Hindlimb muscle (tissue), 1 donor: ENCODE data around the gene CITED4. TPM values are rescaled to one million over a fixed set of nuclear protein-coding genes. Genes with fewer than 3 reads are reported as not detected.

Source experiments
- DNase-seq: peaks from one replicate; pipeline ENCODE4 v3.0.0-alpha.2; 2013
- polyA plus RNA-seq: library from polyadenylated mRNA; unstranded; fragments of 120-200 nt; gene quantifications from one replicate; pipeline ENCODE4 v1.2.1, GENCODE V29; 2013; ENCODE audit not compliant: insufficient read length

CITED4 gene
- polyA plus RNA-seq, 1 donor: 2.7 TPM

DNA sequence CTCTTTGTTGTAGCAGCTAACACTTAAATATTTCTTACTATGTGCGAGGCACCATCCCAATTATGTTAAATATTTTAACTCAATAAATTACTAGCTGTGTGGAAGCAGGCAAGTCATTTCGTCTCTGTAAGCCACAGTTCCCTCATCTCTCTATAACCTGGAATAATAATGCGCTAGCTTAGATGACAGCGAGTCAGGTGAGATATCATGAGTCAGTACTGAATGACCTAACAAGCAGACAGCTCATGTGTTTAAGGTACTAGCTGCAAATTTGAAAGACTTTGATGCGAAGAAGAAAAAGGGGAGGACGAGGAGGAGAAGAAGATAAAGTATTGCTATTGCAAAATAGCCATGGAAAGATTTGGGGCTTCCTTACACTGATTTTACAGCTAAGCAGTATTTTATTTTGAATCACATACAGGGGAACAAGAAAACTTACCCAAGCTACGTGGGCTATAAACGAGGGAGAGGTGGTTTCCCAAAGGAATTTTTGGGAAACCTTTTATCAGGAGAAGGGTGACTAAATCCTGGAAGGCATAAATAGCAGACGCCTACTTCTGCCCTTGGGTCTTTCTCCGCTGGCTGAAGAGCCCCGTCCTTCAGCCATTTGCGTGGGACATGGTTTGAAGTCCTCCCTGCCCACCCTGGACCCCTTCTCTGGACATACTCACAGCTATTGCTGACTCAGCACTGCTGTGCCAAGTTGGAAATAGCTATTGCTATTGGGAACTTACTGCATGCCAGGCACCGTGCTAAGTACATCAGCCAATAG lies 8.9 kb downstream of the CITED4 start:
- DNase-seq: no peak

DNA sequence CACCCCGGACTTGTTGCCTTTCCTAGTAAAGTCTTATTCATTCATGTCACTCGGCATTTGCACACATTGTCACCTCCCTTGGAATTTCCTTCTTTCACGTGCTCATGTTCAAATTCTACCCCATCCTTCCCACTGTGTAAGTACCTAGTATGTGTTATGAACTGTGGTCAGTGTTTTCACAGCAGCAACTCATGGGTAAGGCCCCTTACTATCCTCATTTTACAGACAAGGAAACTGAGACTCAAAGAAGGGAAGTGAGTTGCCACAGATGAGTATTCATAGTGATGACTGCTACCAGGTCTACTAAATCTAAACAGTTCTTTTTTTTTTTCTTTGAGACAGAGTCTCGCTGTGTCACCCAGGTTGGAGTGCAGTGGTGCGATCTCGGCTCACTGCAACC lies 10.5 kb downstream of the CITED4 start:
- DNase-seq: no peak

DNA sequence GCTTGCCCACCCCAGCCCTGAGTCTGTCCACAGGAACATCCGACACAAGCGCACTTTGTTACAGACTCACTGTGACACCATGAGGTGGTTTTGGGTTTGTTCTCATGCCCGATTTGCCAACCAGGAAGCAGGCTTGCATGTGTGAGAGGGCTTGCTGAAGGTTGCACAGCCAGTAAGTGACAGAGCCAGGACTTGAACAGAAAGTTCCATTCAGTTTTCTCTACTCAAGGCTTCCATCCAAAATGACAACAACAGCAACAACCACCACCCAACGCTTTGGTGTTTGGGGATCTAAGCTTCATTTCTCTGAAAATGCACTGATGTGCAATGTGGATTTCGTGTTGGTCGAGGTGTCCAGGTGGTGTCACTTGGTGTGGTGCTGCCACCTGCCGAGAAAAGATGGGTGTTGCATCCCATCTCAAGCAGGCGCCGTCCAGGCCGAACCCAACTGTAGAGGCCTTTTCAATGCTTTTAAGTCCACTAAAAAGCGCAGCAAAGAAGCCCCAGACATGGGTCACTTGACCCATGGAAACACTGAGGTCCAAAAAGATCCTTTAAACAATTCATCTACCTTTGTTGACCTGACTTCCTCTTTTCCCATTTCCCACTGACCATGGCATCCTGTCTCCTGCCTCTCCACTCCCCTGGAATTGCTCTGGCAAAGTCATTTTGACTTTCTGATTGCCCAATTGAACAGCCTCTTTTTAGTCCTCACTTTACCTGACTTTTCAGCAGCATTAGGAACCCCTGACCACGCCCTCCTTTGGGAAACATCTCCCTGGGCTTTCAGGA lies 12.2 kb downstream of the CITED4 start:
- peak; percentile 70 for DNase-seq

DNA sequence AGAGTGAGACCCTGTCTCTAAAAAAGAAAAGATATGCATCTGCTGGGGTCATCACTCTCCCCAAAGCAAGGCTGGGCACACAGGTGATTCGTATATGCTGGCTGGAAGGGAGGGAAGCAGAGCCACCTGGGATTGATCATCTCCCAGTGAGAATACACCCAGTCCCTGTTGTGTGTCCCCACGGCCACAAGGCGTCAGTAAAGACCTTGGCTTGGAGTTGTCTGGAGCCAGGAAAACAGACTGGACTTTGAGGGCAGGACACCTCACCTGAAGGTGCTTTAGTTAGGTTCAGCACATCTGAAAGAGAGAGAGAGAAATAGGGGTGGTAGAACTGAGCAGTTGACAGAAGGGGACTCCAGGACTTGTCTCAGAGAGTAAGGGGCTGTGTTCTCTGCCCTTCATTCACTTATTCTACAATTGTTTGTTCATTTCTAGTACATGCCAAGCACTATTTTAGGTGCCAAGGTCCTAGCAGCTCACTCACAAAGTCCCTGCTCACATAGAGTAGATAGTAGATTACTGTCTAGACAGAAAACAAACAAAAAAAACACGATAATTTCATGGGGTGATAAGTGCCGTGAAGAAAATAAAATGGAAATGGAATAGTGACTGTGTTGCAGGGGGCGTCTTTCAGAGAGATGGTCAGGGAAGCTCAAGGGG lies 13.5 kb downstream of the CITED4 start:
- DNase-seq: no peak

DNA sequence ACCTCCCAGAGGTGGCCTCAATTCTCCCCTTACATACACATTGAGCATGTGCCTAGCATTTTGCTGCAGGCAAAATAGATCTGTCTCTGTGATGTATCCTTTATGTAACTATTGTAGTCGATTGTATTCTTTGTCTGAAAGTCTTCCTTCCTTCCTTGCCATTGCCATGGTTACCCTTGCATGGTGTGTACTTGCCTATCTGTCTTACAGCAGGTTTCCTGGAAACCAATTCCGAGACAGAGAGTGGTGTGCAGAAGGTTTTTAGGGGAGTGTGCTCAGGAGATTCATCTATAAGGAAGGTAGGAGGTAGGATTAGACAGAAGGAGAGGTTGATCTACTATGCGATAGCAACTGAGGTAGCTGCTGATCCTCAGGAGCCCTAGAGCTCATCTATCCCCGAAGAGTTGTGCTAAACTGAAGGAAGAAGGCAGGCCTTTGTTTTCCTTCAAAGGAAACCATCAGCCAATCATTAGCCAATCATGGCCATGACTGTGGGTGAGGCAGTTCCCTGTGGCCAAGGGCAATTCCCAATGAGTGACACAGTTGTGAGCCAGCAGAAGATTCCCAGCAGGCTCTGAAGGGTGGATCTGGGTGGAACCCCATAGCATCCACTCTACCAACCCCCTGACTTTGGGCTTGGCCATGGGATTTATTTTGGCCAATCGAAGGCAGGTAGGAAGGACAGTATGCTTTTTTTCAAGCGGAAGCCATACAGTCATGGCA lies 15.0 kb downstream of the CITED4 start:
- DNase-seq: no peak

DNA sequence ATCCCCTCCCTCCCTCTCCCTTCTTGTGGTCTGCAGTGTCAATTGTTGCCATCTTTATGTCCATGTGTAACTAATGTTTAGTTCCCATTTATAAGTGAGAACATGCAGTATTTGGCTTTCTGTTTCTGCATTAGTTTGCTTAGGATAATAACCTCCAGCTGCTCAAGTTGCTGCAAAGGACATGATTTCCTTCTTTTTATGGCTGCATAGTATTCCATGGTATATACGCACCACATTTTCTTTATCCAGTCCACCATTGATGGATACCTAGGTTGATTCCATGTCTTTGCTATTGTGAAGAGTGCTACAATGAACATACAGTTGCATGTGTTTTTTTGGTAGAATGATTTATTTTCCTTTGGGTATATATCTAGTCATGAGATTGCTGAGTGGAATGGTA lies 16.3 kb downstream of the CITED4 start:
- DNase-seq: no peak

DNA sequence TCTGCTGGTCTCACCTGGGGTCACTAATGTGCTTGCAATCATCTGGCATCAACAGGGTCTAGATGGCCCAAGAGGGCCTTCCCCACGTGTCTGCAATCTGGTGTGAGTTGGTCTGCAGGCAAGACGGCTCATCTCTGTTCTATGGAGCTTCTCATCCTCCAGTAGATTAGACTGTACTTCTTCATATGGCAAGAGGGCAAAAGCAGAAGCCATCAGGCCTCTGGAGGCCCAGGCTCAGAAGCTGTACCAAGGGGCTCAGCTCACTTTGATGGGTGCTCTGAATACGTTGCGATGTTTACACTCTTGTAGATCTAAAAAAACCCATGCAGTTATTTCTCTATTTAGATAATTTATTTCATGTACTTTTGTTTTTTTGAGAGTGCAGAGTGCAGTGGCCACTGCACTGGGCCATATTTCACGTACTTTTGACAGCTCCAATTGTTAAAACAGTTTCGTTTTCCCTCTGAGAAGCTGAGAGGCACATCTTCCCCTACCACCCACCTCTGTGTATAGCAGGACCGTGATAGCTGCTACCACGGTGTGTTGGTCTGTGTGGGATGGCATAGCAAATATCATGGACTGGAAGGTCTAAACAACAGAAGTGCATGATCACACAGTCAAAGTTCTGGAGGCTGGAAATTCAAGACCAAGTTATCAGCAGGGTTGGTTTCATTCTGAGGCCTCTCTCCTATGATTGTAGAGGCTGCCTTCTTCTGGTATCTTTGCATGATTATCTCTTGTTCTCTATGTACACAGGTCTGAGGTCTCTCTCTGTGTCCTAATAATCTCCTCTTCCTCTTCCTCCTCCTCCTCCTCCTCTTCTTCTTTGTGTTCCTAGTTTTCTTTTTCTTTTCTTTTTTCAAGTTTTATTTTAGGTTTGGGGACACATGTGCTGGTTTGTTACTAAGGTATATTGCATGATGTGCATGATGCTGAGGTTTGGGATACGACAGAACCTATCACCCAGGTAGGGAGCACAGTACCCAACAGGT lies 17.0 kb downstream of the CITED4 start:
- no peak for DNase-seq

DNA sequence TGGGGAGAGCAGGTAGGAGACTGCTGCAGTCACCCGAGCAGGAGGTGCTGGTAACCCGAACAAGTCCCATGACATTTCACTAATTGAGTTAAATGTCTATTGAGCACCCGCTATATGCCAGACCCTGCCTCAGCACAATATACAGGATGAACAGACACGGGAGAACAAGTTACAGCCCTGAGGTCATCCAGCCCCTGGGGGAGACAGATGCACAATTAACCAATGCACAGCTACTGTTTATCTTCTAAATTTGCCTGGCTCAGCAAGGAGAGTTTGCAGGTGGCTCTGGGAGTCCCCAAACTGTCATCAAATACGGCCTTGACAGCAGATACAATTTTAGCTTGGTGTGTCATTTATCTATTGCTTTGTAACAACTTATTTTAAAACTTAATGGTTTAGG lies 18.1 kb downstream of the CITED4 start:
- no peak for DNase-seq

DNA sequence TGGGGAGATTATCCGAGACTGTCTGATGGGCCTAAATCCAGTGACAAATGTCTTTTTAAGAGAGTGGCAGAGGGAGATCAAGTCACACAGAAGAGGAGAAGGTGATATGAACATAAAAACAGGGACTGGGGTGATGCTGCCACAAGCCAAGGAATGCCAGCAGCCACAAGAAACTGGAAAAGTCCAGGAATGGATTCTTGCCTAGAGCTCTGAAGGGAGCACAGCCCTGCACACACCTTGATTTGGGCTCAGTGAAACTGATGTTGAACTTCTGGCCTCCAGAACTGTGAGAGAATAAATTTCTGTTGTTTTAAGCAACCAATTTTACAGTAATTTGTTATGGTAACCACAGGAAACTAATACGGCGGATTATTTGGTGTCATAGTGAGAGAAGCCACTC lies 19.5 kb downstream of the CITED4 start:
- no peak for DNase-seq

DNA sequence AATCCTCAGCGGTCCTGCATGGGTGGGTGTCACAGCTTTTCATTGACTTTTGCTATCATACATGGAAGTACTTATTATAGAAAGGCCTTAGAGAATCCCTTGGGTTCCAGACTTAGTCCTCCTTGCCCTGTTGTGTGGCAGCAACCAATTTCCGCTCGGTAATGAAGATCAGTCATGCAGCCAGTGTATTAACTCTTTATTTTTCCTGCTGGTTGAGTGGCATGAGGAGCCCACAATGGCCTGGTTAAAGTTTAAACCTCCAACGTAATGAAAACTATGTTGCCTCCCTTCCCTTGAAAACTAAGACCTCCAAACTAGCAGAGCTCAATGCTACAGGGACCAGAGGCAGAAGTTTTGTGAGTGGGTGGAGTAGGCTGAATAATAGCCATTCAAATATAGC lies 20.0 kb downstream of the CITED4 start:
- no peak for DNase-seq

DNA sequence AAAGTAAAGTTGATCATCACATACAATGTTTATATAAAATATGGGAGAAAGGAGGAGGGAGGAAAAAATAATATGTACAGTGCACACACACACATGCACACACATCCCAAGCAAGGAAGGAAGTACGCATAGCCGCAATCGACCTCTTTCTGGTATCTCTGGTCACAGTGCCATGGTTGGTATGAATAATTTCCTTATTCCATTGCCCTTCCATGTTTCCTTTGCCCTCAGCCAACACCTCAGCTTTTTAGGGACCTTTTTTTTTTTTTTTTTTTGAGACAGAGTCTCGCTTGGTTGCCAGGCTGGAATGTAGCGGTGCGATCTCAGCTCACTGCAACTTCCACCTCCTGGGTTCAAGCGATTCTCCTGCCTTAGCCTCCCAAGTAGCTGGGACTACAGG lies 20.6 kb downstream of the CITED4 start:
- DNase-seq: no peak

DNA sequence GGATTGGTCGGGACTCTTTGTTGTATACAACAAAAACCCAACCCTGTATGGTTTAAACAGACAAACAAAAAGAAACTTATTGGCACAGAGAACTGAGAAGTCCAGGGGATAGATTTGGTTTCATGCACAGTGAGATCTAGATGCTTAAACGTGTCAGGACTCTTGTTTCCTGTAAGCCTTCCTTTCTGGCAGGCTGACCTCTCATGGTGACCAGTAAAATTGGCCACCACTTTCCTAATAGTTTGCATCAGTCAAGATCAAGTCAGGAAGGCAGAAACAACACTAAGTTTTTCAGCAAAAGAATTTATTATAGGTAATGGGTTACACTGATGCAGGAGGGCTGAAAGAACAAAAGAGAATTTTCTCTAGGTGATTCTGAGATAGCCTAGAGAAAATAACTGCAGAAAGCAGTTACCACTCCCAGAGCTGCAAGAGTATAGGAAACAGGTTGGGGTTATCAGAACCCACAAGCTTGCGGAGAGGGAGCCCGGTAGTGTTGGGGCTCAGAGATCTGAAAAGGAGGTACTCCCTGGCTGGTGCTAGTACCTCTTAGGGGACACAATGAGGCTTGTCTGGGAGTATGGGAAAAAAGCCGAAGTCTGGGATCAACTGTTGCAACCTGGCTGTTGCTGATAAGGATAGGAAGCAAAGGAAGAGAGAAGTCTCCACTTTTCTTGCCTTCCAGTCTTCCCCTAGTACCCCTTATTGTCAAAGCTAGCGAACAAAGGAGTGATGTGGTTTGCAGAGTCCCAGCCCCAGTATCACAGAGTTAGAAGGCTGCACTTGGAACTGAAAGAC lies 21.4 kb downstream of the CITED4 start:
- DNase-seq: no peak

DNA sequence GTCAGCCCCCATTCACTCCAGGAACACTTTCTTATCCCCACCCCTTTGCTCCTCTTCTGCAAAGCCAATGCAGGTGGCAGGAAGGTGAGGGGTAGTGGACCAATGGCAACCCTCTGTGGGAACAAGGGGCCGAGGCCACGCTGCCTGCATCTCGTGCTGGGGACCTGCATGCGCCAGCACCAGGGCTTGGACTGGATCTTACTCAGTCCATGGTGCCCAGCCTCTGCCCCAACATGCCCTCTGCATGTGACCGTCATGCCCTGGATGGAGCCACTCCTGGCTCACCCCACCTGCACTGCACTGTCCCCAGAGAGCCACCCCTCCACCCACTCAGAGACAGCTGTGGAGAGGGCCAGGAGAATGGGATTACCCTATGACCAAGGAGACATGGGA lies 22.2 kb downstream of the CITED4 start:
- no peak for DNase-seq

DNA sequence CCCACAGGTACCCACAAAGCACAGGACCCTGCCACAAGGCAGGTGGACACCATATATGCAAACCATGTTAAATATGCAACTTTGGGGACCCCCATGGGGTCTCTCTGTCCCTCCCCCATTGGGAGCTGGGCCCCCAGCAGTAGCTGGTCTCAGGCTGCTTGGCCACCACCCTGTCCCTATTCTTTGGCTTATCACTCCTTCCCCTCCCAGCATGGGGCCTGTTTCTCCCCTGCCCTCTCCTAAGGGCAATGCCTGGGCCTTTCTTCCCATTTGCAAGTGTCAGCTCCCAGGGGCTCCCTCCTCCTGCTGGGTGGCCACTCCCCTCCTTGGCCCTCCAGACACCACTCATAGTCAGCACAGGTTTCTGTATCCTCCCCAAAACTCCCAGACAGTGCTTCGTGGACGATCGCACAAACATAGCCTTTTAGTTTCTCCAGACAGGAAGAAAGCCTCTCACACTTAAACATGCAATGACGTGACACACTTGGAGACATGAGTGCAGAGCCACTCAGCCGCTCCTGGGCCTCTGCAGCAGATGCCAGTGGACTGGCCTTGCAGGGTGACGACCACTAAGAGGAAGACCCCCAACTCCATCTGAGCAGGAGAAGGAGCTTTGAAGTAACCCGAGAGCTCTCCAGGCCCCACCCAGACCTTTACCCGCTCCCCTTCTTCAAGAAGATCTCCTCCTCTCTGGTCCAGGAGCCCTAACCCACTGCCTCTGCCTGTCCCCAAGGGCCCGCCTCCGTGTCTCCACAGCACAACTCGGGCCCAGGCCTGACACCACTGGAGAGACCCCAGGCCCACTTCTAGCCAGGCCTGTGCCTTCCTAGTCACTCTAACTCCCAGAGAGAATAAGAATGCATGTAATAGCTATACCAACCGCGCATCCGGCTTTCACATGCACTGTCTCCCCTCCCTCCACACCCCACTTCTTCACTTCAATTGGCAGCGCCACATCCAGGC lies 22.9 kb downstream of the CITED4 start:
- no peak for DNase-seq

DNA sequence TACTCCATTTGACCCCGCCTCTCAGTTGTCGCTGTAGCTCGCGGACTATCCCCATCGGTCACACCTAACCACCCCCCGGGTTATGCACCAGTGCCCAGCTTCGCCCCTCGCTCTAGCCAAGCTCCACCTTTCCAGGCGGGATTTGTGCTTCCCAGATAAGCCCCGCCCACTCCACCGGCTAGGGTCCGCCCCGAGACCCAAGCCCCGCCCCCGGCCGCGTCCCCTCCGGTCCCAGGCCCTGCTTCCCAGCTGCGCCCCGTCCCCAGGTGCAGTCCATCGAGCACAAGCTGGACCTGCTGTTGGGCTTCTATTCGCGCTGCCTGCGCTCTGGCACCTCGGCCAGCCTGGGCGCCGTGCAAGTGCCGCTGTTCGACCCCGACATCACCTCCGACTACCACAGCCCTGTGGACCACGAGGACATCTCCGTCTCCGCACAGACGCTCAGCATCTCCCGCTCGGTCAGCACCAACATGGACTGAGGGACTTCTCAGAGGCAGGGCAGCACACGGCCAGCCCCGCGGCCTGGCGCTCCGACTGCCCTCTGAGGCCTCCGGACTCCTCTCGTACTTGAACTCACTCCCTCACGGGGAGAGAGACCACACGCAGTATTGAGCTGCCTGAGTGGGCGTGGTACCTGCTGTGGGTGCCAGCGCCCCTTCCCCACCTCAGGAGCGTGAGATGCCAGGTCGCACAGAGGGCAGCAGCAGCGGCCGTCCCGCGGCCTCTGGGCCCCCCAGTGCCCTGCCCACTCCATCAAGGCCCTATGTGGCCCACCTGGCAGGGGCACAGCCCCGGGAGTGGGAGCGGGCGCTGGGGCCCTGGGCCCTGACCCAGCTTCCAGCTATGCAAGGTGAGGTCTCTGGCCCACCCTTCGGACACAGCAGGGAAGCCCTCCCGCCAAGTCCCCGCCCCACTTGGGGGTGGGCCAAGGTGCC lies 23.9 kb downstream of the CITED4 start:
- no peak for DNase-seq

DNA sequence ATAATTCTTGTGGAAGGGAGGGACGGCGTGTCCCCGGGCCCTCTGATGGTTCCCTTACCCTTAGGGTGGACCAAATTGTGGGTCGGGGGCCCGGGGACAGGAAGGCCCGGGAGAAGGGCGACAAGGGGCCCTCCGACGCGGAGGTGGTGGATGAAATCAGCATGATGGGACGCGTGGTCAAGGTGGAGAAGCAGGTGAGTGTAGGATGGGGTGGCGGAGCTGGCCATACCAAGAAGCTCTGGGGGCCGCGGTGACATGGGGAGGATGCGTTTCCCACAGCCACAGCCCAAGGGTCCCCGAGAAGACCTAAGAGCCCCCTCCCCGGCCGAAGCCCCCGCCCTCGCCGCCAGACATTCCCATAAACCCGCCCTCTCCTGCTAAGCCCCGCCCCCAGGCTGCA lies 24.6 kb downstream of the CITED4 start:
- DNase-seq: no peak

DNA sequence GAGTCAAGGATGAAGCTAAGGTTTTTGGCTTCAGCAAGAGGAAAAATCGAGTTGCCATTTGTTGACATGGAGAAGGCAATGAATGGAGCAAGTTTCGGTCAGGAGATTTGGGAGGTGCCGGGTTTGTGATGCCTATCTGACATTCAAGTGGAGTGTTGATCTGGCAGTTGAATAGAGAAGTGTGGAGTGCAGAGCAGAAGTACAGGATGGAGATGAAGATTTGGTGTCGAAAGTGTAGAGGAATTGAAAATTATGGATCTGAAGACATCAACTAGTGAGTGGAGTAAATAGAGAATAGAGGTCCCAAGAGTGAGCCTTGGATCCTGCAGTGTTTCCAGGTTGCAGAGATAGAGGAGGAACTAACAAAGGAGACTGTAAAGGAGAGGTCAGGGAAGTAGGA lies 25.9 kb downstream of the CITED4 start:
- DNase-seq: no peak

DNA sequence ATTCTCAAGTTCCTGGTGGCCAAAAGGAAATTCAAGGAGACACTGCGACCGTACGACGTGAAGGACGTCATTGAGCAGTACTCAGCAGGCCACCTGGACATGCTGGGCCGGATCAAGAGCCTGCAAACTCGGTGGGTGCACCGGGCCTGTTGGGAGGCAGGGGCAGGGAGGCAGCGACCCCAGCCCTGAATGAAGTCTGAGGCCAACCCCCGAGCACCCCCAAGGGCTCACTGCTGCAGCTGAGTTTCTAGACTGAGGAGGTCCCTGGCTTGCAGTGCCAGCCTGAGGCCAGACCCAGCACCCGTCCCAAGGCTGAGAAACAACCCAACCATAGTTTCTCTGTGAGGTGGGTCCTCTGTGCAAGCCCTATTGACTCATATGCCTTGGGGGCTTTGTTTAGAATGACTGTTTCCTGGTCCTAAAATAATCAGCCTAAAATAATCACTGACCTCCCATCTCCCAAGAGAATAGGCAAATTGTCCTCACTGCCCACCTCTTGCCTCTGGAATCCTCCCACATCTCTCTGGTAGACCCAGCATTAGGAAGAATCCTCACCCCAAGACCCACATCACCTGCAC lies 27.1 kb downstream of the CITED4 start:
- no peak for DNase-seq
